Hippocampal formation (tissue), 2 donors: Measurements from ENCODE around the gene CADM1.

Experiments used
- DNase-seq, 2 donors: peaks; one replicate each; lab custom pipeline; 2025; lab: John Stamatoyannopoulos, UW

Gene CADM1

GRCh38 chr11:115444542-115444941 lies 59.7 kb downstream of the CADM1 start:
- no peak for DNase-seq

GRCh38 chr11:115439969-115440540 lies 64.2 kb downstream of the CADM1 start:
- DNase-seq = no peak

GRCh38 chr11:115439385-115439784 lies 64.8 kb downstream of the CADM1 start:
- DNase-seq = no peak

GRCh38 chr11:115437902-115438575 lies 66.2 kb downstream of the CADM1 start:
- no peak for DNase-seq

GRCh38 chr11:115430345-115430744 lies 73.9 kb downstream of the CADM1 start:
- DNase-seq = no peak

GRCh38 chr11:115428306-115428705 lies 75.9 kb downstream of the CADM1 start:
- no peak for DNase-seq

GRCh38 chr11:115425816-115426215 lies 78.4 kb downstream of the CADM1 start:
- no peak for DNase-seq

GRCh38 chr11:115425250-115425649 lies 79.0 kb downstream of the CADM1 start:
- DNase-seq = no peak

GRCh38 chr11:115423728-115424459 lies 80.3 kb downstream of the CADM1 start:
- no peak for DNase-seq

- no peak for DNase-seq
Observed at GRCh38 chr11:115421992-115422689, 82.1 kb downstream of the CADM1 start.

- no peak for DNase-seq
Observed at GRCh38 chr11:115421352-115421991, 82.7 kb downstream of the CADM1 start.

- DNase-seq = no peak
Observed at GRCh38 chr11:115420505-115420904, 83.7 kb downstream of the CADM1 start.

GRCh38 chr11:115418626-115419025 lies 85.6 kb downstream of the CADM1 start:
- DNase-seq = no peak

- no peak for DNase-seq
Observed at GRCh38 chr11:115418081-115418480, 86.1 kb downstream of the CADM1 start.

- no peak for DNase-seq
Observed at GRCh38 chr11:115411120-115411519, 93.1 kb downstream of the CADM1 start.

GRCh38 chr11:115409691-115410220 lies 94.5 kb downstream of the CADM1 start:
- no peak for DNase-seq

GRCh38 chr11:115409116-115409670 lies 95.0 kb downstream of the CADM1 start:
- DNase-seq = no peak

- peak; percentile 8 to 72 for DNase-seq
Observed at GRCh38 chr11:115408036-115408921, 95.9 kb downstream of the CADM1 start.

- no peak for DNase-seq
Observed at GRCh38 chr11:115407496-115407895, 96.7 kb downstream of the CADM1 start.

- DNase-seq = no peak
Observed at GRCh38 chr11:115406404-115406803, 97.8 kb downstream of the CADM1 start.
